HG03060 (cell line): ENCODE results near the gene SEC23IP.

Experiments
- ATAC-seq: cut with Tn5 transposase; IDR thresholded peaks from one replicate; pipeline ENCODE4 v1.9.1; 2021; ENCODE audit warnings: low read depth, moderate number of reproducible peaks; ENCODE audit not compliant: unreplicated experiment

The SEC23IP gene

DNA sequence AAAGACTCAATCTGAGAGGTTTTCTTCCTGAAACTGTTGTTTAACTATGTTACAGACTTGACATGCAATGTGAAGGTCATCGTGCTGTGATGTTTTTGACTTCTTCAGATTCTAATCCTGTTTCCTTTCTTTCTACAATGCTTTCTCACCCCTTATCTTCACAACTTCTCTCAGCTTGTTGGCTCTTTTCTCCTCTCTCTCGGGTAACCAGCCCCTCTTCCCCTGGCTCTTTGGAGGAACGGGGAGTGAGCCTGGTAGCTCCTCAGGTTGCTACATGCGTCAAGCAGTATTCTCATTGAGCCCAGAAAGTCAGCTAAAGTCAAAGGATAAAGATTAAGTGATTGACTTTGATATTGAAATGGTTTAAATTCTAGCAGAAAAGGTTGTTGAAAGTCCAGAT, 40.1 kb downstream of the SEC23IP start:
- ATAC-seq: no peak

DNA sequence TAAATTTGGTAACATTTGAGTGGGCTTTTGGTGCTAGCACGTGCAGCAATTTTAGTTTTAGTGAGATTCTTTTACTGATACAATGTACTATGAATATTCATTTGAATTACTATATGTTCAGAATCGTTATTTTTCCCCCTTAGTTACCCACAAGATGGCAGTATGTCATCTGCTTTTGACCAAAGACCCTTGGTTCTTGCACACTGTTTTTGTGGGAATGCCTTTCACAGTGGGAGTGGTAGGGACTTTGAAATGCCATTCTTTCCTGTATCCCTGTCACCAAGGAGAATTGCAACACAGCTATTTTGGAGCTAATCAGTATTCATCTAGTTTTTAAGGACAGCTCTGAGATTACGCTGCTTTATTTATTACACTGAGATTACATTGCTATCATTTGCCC, 40.6 kb downstream of the SEC23IP start:
- ATAC-seq: no peak

DNA sequence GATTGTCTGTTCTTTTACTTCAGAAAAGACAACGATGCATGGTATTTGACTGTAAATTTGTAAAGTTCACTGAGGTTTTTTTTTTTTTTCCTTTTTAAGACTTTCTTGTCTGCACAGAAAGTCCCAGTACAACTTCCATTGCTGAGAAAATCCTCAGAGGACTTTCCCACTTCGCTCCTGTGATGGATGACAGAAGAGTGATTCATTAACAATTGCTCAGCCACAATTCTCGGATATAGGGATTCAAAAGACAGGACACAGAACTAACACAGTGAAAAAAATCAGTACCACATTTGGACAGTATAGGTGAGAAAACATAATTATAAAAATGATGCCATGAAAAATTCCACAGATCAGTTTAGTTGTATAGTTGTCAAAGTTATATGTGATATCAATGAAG, 48.0 kb downstream of the SEC23IP start:
- ATAC-seq: no peak

DNA sequence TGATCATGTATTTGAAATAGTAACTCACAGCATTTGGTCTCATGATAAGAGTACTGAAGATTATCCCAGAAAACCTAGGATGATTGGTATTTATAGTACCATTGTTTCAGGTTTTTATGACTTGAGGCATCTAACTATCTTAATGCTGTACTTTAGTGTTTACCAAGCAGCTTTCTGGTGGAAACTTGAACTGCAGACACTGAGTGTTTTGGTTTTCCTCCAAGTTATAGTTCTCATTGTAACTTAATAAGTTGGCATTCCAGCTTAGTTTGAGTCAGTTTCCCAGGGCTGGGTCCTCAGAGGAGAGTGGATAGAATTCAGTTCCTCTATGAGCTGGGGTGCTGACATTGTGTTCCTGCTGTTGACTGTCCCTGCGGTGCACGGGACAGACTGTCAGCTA, 50.4 kb downstream of the SEC23IP start:
- ATAC-seq: no peak

DNA sequence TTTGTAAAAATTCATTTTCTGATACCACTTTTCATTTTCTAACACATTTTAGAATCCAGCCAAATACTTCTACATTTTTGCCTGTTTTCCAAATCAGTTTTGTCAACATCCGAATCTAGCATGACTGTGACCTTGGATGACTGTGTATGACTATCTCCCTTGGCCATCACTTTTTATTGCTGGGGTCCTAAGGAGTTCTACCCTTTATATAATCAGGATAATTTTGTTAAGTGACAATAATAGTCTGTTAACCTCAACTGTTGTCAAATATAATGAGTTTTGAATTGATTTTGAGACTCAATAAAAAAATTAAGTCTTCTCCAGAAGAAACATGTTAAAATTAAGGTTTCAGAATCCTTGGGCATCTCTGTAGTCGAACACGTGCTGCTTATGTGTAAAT, 53.3 kb downstream of the SEC23IP start:
- no peak for ATAC-seq

DNA sequence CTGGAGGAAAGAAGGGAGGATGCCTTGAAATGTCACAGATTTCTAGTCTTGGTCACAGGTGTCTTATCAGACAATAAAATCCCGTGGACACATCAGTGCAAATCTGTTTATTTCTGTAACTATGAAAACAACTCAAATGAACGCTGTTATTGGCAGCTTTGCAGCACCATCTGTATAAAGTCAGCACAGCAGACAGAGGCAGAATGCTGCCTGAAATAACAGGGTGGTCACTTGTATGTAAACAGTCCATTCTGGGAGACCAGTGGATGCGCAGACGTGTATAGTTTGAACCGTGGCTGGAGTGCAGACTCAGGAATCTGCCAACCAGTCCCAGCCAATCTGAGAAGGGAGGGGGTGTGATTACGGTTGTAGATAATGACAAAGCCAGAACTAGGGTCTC, 54.8 kb downstream of the SEC23IP start:
- ATAC-seq: no peak

DNA sequence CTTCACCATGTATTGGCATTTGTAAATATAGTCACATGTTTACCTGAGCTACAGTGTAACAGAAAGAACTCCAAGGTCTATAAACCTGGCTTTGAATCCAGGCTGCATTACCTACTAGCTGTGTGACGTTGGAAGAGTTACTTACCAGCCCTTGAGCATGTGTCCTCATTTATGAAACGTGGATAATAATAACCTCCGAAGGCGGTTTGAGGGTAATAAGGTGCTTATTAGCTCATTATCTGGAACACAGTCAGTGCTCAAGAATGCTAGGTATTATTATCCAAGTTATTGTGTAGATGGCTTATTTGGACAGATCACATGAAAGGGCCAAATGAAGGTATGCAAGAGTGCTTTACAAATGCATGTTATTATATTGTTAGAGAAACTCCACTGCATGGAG, 64.9 kb downstream of the SEC23IP start:
- no peak for ATAC-seq

DNA sequence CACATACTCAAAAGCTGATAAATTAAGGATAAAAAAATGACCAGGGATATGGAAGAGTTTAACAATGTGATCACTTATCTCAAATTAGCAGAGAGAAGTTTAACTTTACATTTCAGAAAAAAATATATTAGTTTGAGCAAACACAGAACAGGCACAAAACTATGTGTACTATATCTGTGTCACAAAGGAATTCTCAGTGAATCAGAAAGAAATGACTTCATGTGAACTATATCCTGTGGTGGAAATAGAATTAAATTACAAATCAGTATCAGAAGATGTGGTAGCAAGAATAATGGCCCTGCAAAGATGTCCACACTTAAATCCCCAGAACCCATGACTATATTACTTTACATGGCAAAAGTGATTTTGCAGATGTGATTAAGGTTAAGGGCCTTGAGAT, 70.3 kb downstream of the SEC23IP start:
- no peak for ATAC-seq

DNA sequence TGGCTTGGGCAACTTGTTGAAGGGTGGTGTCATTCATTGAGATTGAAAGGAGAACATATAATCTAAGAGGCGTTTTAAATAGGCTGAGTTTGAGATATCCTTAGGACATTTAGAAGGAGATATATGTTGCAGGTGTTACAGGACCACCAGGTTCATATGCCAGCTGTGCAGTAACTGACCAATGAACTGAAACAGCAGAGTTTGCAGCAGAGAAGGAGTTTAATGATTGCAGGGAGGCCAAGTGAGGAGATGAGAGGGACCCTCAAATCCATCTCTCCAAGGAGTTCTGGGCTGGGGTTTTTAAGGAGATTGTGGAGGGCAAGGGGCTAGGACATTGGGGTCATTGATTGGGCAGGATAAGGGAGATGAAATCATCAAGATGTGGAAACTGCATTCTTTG, 74.5 kb downstream of the SEC23IP start:
- no peak for ATAC-seq

DNA sequence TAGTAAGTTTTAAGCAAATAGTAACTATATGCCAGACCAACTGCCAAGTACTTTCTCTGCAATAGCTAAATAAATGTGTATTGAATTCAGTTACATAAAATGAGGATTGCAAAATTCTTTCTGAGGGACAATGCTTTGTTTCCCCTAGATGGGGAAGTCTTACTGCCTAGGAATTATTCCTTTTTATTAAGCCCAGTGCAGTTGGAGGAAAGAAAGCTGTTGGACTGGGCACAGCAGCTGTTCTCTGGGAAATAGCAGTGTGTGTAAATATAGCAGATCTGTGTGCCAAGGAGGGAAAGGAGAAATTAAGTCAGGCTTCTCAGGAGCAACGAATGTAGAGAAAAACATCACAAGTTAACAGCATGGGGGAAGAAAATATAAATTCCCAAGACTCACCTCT, 77.1 kb downstream of the SEC23IP start:
- no peak for ATAC-seq

DNA sequence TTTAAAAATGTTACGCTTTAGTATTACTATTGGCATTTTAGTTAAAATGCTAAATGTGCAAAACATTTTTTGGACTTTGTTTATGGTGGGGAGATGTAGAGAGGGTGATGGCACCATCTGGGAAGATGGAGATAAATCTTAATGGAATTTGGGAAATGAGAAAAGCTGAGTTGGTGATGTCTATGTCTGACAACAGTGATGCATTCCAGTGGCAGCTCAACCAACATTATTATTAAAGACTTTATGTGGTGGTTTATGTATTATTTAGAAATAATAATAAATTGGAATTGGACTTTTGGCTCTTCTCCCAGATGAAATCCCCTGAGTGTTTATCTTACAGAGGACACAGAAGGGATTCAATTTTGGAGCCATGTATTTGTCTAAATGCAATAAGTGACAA, 77.6 kb downstream of the SEC23IP start:
- no peak for ATAC-seq

DNA sequence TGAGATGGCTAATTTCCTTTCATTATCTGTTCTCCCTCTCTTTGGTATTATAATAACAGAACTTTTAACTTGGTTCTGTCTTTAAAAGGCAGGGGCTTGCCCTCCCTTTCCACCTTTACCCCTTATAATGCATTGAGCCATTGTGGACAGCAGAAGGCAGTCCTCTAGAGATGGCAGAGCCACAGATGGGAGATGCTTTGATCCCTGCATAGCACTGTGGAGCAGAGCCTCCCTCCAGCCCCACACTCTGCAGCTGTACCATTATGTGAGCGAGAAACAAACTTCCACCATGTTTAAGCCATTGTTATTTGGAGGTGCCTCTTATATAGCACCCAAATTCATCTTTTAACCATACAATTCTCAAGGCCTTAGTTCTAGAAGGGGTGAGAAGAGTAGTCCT, 78.4 kb downstream of the SEC23IP start:
- ATAC-seq: no peak

DNA sequence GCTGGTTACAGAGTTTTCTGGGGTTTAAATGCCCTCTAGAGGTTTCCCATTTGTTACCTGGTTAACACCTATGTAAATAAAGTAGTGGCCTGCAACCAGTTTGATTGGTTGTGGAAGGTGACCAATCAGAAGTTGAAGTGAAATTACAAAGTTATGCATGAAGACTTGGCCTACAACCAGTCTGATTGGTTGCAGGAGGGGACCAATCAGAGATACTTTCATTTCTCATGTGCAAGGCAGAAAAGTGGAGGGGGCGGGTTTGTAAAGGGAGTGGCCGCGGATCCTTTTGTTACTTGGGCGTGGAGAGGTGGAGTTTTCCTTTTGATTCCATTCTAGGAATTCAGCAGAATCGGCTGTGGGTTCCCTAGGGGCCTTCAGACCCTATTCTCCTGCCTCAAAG, 80.8 kb downstream of the SEC23IP start:
- ATAC-seq: no peak

DNA sequence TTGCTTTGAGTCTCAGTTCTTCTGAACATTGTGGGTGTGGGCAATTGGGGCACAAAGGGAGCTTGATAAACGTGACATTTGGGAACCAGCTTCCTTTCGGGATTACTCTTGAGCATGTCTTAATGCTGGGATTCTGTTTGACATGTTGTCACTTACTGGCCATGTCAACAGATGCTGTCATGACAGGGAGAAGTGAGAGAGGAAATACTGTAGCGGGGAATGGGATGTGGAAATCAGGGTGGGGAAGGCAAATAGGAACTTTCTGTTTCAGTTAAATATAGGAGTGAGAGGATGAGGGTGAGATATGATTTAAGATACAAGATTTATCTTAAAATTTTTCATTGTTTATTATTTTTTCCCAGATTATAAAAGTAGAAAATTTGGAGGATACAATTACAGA, 83.9 kb downstream of the SEC23IP start:
- no peak for ATAC-seq

DNA sequence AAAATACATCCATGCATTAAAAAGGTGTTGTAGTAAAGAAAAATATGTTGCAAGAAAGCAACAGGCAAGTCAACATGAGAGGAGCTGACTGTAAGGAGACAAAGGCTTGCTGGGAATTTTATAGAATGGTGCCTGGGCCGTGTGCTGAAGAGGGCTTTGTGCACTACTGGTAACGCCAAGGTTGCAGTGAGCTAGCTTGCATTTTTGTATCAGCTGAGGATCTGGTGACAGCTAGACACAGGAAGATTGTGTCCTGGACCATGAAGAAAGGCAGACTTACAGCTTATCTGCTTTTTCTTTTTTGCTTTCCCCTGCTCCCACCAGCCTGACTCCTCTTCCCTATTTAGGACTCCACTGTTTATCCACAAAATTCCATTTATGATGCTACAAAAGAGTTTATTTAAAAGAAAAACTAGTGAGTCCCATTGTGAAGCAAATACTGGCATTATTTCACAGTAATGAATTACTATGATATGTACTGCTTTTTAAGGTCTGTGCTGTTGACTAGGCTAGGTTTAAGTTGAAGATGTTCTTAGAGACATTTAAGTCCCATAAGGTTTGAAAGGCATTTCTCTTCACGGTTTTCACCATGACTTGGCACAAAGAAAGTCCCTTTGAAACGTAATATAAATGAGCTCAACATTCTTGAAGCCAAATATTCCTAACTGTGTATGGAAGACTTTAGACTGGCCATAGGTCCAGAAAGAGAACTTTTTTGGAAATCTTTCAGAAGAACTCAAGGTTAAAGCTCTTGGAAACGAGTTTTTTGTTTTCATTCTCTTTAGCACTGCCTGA, 88.6 kb downstream of the SEC23IP start:
- no peak for ATAC-seq

DNA sequence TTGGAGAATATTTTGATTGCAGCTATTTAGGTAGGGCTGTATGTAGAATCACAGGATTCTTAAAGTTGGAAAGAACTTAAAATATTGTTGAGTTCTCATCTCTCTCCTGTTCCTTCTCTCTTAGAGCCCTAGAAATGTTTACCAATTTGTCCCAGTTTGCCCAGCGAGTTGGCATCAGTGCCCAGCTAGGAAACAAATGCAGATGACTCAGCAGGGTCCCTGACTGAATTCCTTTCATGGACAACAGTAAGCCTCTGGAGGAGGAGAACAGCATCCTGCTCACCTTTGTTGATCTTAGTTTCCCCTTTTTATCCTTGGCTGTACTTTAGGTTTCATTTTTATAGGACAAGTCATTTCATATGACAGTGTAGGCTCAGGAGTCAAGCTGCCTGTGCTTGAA, 89.3 kb downstream of the SEC23IP start:
- no peak for ATAC-seq

DNA sequence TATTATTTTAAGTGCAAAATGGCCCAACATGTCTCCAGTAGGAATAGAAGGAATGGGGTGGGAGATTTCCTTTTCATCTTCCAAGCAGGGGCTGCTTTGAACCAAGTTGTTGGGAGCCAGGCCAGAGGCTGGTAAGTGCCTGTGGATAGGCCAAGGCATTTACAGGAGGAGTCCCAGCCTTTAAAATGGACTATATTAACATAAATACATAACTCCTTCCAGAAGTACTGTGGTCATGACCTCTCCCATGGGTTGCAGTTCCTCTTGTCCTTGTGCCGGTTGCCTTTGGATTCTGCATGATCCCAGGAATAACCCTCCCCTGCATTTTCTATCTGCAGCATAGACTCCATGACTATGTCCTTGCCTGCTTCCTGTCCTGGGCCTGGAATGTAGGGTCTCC, 95.8 kb downstream of the SEC23IP start:
- no peak for ATAC-seq

DNA sequence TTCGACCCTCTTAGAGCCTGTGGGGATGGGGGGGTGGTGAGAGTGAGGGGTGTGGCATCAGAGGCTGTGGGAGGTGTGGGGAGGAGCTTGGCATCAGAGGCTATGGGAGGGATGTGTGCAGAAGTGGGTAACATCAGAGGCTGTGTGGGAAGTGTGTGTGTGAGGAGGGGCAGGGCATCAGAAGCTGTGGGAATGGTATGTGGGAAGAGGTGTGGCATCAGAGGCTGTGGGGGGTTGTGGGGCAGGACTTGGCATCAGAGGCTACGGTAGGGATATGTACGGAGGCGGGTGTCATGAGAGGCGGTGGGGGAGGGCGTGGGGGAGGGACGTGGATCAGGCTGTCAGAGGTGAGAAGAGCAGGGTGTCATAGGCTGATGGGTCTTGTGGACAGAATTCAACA, 97.4 kb downstream of the SEC23IP start:
- ATAC-seq: no peak

DNA sequence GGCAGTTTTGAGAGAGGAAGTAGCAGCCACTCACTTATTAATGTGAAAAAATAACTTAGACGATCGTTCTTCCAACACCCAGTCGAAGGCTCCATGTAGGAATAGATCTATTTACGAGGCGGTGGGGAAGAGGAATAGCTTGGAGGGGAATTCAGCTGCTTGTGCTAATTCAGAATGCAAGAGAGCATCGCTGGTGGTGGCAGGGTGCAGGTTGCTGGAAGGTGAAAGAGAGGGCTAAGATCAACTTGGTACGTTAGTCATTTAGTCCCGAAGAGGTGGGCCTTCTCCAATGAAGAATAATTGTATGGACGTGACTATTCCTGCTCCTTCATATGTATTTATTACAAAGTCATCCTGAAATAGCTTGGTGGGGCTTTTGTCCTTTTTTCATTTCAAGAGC, 98.5 kb downstream of the SEC23IP start:
- ATAC-seq: no peak

DNA sequence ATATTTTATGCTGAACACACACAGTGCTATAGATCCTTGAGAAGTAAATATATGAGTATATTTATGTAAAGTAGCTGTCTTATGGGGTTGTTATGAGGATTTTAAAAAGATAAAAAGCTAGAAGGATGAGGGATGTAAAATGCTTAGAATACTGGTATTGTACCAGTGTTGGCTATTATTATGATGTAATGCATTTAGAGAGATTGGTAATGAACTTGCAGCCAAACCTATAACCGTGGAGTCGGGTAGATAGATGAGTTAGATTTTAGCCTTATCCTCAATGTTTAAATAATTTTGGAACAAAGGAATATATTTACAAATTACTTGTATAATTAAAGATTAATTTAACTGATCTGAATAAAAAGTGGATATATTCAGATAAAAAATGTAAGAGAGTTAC, 99.3 kb downstream of the SEC23IP start:
- no peak for ATAC-seq
